ENCODE data around the gene CUEDC2.

CUEDC2 gene

DNA sequence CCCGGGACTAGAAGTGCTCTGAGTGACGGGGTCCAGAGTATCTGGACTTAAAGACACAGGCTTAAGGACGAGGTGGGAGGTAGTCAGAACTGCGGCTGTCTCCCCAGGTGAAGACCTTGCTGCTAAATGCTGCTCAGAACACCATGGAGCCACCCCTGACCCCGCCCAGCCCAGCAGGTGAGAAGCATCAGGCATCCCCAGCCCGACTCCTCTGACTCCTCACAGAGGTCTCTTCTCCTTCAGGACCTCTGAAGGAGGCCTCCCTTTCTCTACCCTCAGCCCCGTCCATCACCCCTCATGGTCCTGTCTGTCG is 31.1 kb downstream of the CUEDC2 start:
- no peak for TF ChIP-seq CTCF (IDR thresholded peaks at IDR 0.05; ENCODE audit: unreplicated experiment in 3 of 3)

DNA sequence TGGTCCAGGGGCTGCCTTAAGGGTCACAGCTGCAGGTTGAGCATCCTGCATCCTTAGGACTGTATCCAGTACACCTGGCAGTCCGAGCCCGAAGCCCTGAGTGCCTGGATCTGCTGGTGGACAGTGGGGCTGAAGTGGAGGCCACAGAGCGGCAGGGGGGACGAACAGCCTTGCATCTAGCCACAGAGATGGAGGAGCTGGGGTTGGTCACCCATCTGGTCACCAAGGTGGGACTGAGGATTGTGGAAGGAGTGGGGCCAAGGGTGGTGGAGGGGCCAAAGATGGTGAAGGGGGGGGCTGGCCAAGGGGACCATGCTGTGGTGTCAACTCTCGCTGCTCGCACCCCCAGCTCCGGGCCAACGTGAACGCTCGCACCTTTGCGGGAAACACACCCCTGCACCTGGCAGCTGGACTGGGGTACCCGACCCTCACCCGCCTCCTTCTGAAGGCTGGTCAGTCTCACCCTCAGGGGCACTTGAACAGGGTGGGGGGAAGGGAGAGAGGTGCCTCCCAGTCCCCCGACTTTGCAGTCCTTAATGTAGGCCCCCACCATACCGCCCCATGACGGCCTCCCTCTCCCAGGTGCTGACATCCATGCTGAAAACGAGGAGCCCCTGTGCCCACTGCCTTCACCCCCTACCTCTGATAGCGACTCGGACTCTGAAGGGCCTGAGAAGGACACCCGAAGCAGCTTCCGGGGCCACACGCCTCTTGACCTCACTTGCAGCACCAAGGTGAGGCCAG is 31.6 kb downstream of the CUEDC2 start:
- no peak overlapping the region for H3K27ac Mint-ChIP-seq
- no peaks in the 10 kb centered on the region for H3K27me3 Mint-ChIP-seq (ENCODE audit: low read depth)
- H3K36me3 Mint-ChIP-seq (ENCODE audit: low read depth) = no peaks in the 10 kb centered on the region
- no peaks in the 10 kb centered on the region for H3K9me3 Mint-ChIP-seq
- no peak for TF ChIP-seq CTCF (IDR thresholded peaks at IDR 0.05; ENCODE audit: unreplicated experiment in 3 of 3)
- H3K4me1 Mint-ChIP-seq = peaks cover 10% of the 10 kb centered on the region
- peak overlapping the region in 1 of 3 experiments; percentile 49 for H3K4me3 Mint-ChIP-seq

More for the DNA sequence above, 31.1 kb downstream of the CUEDC2 start:
- Mint-ChIP-seq H3K4me3 (no peak overlapping the region), H3K27ac (no peak overlapping the region), H3K27me3 (ENCODE audit: low read depth) (no peaks in the 10 kb centered on the region), H3K9me3 (no peaks in the 10 kb centered on the region), H3K36me3 (ENCODE audit: low read depth) (no peaks in the 10 kb centered on the region), H3K4me1 (peaks cover 7% of the 10 kb centered on the region)

GRCh38 chr10:102400076-102400475 is 32.3 kb downstream of the CUEDC2 start:
- H3K36me3 Mint-ChIP-seq (ENCODE audit: low read depth) = no peaks in the 10 kb centered on the region
- H3K27me3 Mint-ChIP-seq (ENCODE audit: low read depth) = no peaks in the 10 kb centered on the region

DNA sequence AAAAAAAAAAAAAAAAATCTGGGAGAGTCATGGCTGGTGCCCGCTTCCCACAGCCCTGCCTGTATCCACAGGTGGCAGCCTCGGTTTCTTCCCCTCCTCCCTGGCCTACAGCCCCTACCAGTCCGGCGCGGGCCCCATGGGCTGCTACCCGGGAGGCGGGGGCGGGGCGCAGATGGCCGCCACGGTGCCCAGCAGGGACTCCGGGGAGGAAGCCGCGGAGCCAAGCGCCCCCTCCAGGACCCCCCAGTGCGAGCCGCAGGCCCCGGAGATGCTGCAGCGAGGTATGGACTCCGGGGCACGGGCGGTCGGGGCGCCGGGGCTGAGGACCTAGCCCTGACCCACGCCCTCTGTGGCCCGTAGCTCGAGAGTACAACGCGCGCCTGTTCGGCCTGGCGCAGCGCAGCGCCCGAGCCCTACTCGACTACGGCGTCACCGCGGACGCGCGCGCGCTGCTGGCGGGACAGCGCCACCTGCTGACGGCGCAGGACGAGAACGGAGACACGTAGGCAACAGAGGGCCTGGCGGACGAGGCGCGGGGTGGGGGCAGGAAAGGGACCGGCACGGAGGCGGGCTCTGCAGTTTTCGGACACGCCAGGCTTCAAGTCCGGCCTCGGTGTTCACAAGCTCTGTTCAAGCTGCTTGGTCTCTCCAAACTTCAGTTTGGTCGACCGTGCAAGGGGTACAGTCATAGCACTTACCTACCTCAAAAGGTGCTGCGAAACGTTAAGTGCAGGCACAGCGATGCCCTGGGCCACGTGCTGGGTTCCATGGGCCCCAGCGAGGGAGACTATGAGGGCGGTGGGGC is 33.0 kb downstream of the CUEDC2 start:
- no peaks in the 10 kb centered on the region for H3K9me3 Mint-ChIP-seq
- H3K36me3 Mint-ChIP-seq (ENCODE audit: low read depth) = no peaks in the 10 kb centered on the region
- H3K4me1 Mint-ChIP-seq = peaks cover 10% of the 10 kb centered on the region
- peak; percentile 93 to 97 (median 94) for TF ChIP-seq CTCF (IDR thresholded peaks at IDR 0.05; ENCODE audit: unreplicated experiment in 3 of 3)
- no peaks in the 10 kb centered on the region for H3K27me3 Mint-ChIP-seq (ENCODE audit: low read depth)
- H3K4me3 Mint-ChIP-seq = peak overlapping the region; percentile 79 to 91 (median 79)
- H3K27ac Mint-ChIP-seq = peak overlapping the region in 1 of 3 experiments; percentile 40

More at GRCh38 chr10:102400076-102400475, 32.3 kb downstream of the CUEDC2 start:
- no peaks in the 10 kb centered on the region for H3K9me3 Mint-ChIP-seq
- H3K27ac Mint-ChIP-seq = peak overlapping the region in 1 of 3 experiments; percentile 40
- no peak for TF ChIP-seq CTCF (IDR thresholded peaks at IDR 0.05; ENCODE audit: unreplicated experiment in 3 of 3)
- peak overlapping the region; percentile 75 to 79 (median 79) for H3K4me3 Mint-ChIP-seq
- peaks cover 10% of the 10 kb centered on the region for H3K4me1 Mint-ChIP-seq

DNA sequence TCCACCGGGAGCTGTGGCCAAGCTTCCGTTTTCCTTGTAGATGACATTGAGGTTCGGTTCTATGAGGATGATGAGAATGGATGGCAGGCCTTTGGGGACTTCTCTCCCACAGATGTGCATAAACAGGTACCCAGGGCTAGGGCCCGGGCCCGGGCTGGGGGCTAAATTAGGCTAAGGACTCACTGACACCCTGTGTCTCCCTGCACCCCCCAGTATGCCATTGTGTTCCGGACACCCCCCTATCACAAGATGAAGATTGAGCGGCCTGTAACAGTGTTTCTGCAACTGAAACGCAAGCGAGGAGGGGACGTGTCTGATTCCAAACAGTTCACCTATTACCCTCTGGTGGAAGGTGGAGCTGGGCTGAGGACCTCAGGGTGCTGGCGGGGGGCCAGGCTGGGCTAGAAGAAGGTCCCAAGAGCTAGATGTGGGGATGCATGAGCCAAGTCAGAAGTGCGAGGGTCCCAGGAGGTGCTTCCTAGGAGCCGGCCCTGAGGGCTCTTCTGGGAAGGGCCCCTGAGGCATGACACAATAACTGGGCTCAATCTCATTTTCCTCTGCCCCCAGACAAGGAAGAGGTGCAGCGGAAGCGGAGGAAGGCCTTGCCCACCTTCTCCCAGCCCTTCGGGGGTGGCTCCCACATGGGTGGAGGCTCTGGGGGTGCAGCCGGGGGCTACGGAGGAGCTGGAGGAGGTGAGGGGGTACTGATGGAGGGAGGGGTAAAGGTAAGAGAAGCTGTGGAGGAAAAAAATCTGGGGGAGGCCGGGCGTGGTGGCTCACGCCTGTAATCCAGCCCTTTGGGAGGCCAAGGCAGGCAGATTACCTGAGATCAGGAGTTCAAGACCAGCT is 34.0 kb downstream of the CUEDC2 start:
- no peaks in the 10 kb centered on the region for H3K27me3 Mint-ChIP-seq (ENCODE audit: low read depth)
- peak overlapping the region in 2 of 3 experiments; percentile 12 to 28 for H3K27ac Mint-ChIP-seq

More for the DNA sequence above, 34.0 kb downstream of the CUEDC2 start:
- Mint-ChIP-seq H3K4me1 (peaks cover 15% of the 10 kb centered on the region), H3K9me3 (no peaks in the 10 kb centered on the region), H3K36me3 (ENCODE audit: low read depth) (no peaks in the 10 kb centered on the region), H3K4me3 (peak overlapping the region; percentile 72 to 91 (median 79))
- no peak for TF ChIP-seq CTCF (IDR thresholded peaks at IDR 0.05; ENCODE audit: unreplicated experiment in 3 of 3)

Data from nephron (organoid).